Endometrial microvascular endothelial cells (primary cell): ENCODE results near the gene CFAP46. TPM values are rescaled to one million over a fixed set of nuclear protein-coding genes. Genes with fewer than 3 reads are reported as not detected.

Source experiments
- in situ Hi-C: cut with HindIII; loops from 2 replicates; pipeline ENCODE4 v1.10.0; 2017; ENCODE audit warnings: low sequenced_read_pairs, low pct_unique_long_range_greater_than_20kb; ENCODE audit errors: inconsistent ontology term
- total RNA-seq: library from RNA; depleted of rRNA; stranded (reverse); fragments of >200 nt; gene quantifications from one replicate; pipeline ENCODE4 v1.2.3, GENCODE V29; 2015; ENCODE audit errors: inconsistent ontology term

CFAP46 gene
- total RNA-seq, 1 donor from 2014 or later = 0.09 TPM

GRCh38 chr10:132922872-132923271, 19.5 kb downstream of the CFAP46 start:
- in situ Hi-C loops = no loop called here

GRCh38 chr10:132921818-132922807, 20.3 kb downstream of the CFAP46 start:
- in situ Hi-C loops = no loop called here

GRCh38 chr10:132921086-132921485, 21.3 kb downstream of the CFAP46 start:
- in situ Hi-C loops = no loop called here

GRCh38 chr10:132920101-132920925, 22.1 kb downstream of the CFAP46 start:
- in situ Hi-C loops = no loop called here

- in situ Hi-C loops = no loop called here
Observed at GRCh38 chr10:132919374-132920100, 22.8 kb downstream of the CFAP46 start.

- in situ Hi-C loops = no loop called here
Observed at GRCh38 chr10:132918617-132919373, 23.6 kb downstream of the CFAP46 start.

- in situ Hi-C loops = no loop called here
Observed at GRCh38 chr10:132918264-132918616, 24.1 kb downstream of the CFAP46 start.

- in situ Hi-C loops = no loop called here
Observed at GRCh38 chr10:132916956-132917666, 25.3 kb downstream of the CFAP46 start.

- in situ Hi-C loops = no loop called here
Observed at GRCh38 chr10:132916421-132916841, 25.9 kb downstream of the CFAP46 start.

GRCh38 chr10:132915411-132915810, 27.0 kb downstream of the CFAP46 start:
- in situ Hi-C loops = no loop called here

- in situ Hi-C loops = no loop called here
Observed at GRCh38 chr10:132914732-132915131, 27.6 kb downstream of the CFAP46 start.

- in situ Hi-C loops = no loop called here
Observed at GRCh38 chr10:132913559-132914115, 28.7 kb downstream of the CFAP46 start.

GRCh38 chr10:132912713-132913558, 29.4 kb downstream of the CFAP46 start:
- in situ Hi-C loops = no loop called here

GRCh38 chr10:132912225-132912712, 30.1 kb downstream of the CFAP46 start:
- in situ Hi-C loops = no loop called here

GRCh38 chr10:132911786-132912097, 30.6 kb downstream of the CFAP46 start:
- in situ Hi-C loops = no loop called here

GRCh38 chr10:132910901-132911785, 31.2 kb downstream of the CFAP46 start:
- in situ Hi-C loops = no loop called here
